Astrocyte of the cerebellum (primary cell): ENCODE data around the gene C10orf120.

Experiments used
- DNase-seq: peaks from one replicate; pipeline ENCODE4 v3.0.0-alpha.2; 2011; ENCODE audit warnings: low read depth
- H3K4me3 ChIP-seq: 2 replicates; pipeline ENCODE4 v1.5.1; 2011; ENCODE audit warnings: mild to moderate bottlenecking, low read depth, low read length, moderate library complexity
- CTCF ChIP-seq: IDR thresholded peaks from 2 replicates; pipeline ENCODE4 v1.5.1; 2012; ENCODE audit warnings: low read length, low read depth, moderate library complexity, mild to moderate bottlenecking; ENCODE audit errors: missing control alignments
- in situ Hi-C: cut with HindIII; loops from 2 replicates; pipeline ENCODE4 v1.10.0; 2017; ENCODE audit warnings: low sequenced_read_pairs

C10orf120 gene

GRCh38 chr10:122701652-122702051 is 2.0 kb upstream of the C10orf120 start:
- in situ Hi-C loops = no loop called here
- no peak for TF ChIP-seq CTCF
- DNase-seq = no peak
- H3K4me3 ChIP-seq = no peak overlapping the region

- TF ChIP-seq CTCF = no peak
- no peak for DNase-seq
- no peak overlapping the region for H3K4me3 ChIP-seq
- in situ Hi-C loops = no loop called here
Measured at GRCh38 chr10:122696687-122697086, 3.0 kb downstream of the C10orf120 start.

GRCh38 chr10:122692744-122693143 is 6.9 kb downstream of the C10orf120 start:
- TF ChIP-seq CTCF = no peak
- in situ Hi-C loops = no loop called here
- no peak for DNase-seq
- H3K4me3 ChIP-seq = no peak overlapping the region

GRCh38 chr10:122689146-122689820 is 10.4 kb downstream of the C10orf120 start:
- no peak for TF ChIP-seq CTCF
- H3K4me3 ChIP-seq = no peak overlapping the region
- in situ Hi-C loops = no loop called here
- DNase-seq = no peak

- in situ Hi-C loops = no loop called here
- no peak for TF ChIP-seq CTCF
- no peak overlapping the region for H3K4me3 ChIP-seq
- DNase-seq = no peak
Measured at GRCh38 chr10:122688293-122688989, 11.2 kb downstream of the C10orf120 start.

GRCh38 chr10:122682522-122682921 is 17.1 kb downstream of the C10orf120 start:
- DNase-seq = no peak

More at GRCh38 chr10:122682522-122682921, 17.1 kb downstream of the C10orf120 start:
- no peak overlapping the region for H3K4me3 ChIP-seq
- in situ Hi-C loops = no loop called here
- no peak for TF ChIP-seq CTCF
